Hippocampal formation (tissue), 2 donors: ENCODE data around the gene UPK3A.
"Not testable (repeated sequence)": the region's sequence is repeated elsewhere in the genome, so short reads cannot be mapped to it uniquely, and the experiment has no call there.

Experiments used
- DNase-seq, 2 donors: peaks; one replicate each; lab custom pipeline; 2025; lab: John Stamatoyannopoulos, UW

The UPK3A gene

GRCh38 chr22:45281010-45281409 lies 3.7 kb upstream of the UPK3A start:
- DNase-seq = no peak

- no peak for DNase-seq
Observed at GRCh38 chr22:45285263-45286058, 712 bp downstream of the UPK3A start.

GRCh38 chr22:45286854-45287551 lies 2.3 kb downstream of the UPK3A start:
- DNase-seq = no peak

GRCh38 chr22:45290410-45290936 lies 5.7 kb downstream of the UPK3A start:
- no peak for DNase-seq

GRCh38 chr22:45291061-45291930 lies 6.5 kb downstream of the UPK3A start:
- no peak for DNase-seq

GRCh38 chr22:45291931-45292290 lies 7.2 kb downstream of the UPK3A start:
- no peak for DNase-seq

- no peak for DNase-seq
Observed at GRCh38 chr22:45292731-45293442, 8.1 kb downstream of the UPK3A start.

GRCh38 chr22:45294030-45294429 lies 9.3 kb downstream of the UPK3A start:
- no peak for DNase-seq

GRCh38 chr22:45295004-45295403 lies 10.3 kb downstream of the UPK3A start:
- DNase-seq = not testable (repeated sequence)

- no peak for DNase-seq
Observed at GRCh38 chr22:45295492-45295891, 10.7 kb downstream of the UPK3A start.

GRCh38 chr22:45296628-45297297 lies 12.0 kb downstream of the UPK3A start:
- no peak for DNase-seq

- no peak for DNase-seq
Observed at GRCh38 chr22:45298934-45299505, 14.3 kb downstream of the UPK3A start.

- no peak for DNase-seq
Observed at GRCh38 chr22:45302751-45303150, 18.0 kb downstream of the UPK3A start.

- DNase-seq = no peak
Observed at GRCh38 chr22:45303181-45303580, 18.4 kb downstream of the UPK3A start.

- DNase-seq = no peak
Observed at GRCh38 chr22:45304971-45305370, 20.2 kb downstream of the UPK3A start.

- DNase-seq = no peak
Observed at GRCh38 chr22:45305456-45306075, 20.8 kb downstream of the UPK3A start.

GRCh38 chr22:45306139-45306538 lies 21.4 kb downstream of the UPK3A start:
- DNase-seq = no peak

GRCh38 chr22:45308391-45308956 lies 23.7 kb downstream of the UPK3A start:
- DNase-seq = no peak

GRCh38 chr22:45308957-45309421 lies 24.2 kb downstream of the UPK3A start:
- DNase-seq = no peak
